Loucy (cell line): Measurements from ENCODE around the gene DDX55.

Experiments
- H2AFZ ChIP-seq: fragments of 200-600 bp; sonication (generic); 2 replicates; pipeline ENCODE4 v1.6.0; 2016; ENCODE audit warnings: antibody characterized with exemption, mild to moderate bottlenecking, low read length, moderate library complexity
- H3F3A ChIP-seq: fragments of 200-600 bp; 2 replicates; pipeline ENCODE4 v1.6.0; 2016; ENCODE audit warnings: antibody characterized with exemption, low read depth, mild to moderate bottlenecking
- H3K27me3 ChIP-seq: fragments of 200-600 bp; sonication (generic); 2 replicates; pipeline ENCODE4 v1.6.1; 2014; ENCODE audit warnings: low read length, mild to moderate bottlenecking; ENCODE audit not compliant: insufficient read depth, poor library complexity, severe bottlenecking
- H3K36me3 ChIP-seq: fragments of 200-600 bp; sonication (generic); 2 replicates; pipeline ENCODE4 v1.6.1; 2016; ENCODE audit warnings: low read length; ENCODE audit not compliant: insufficient read depth
- H3K4me1 ChIP-seq: fragments of 200-600 bp; sonication (generic); 2 replicates; pipeline ENCODE4 v1.5.1; 2014; ENCODE audit warnings: low read length, mild to moderate bottlenecking; ENCODE audit not compliant: insufficient read depth, poor library complexity, severe bottlenecking
- H3K4me2 ChIP-seq: fragments of 200-600 bp; sonication (generic); 2 replicates; pipeline ENCODE4 v1.6.0; 2014; ENCODE audit warnings: antibody characterized with exemption, low read length, low read depth, mild to moderate bottlenecking; ENCODE audit not compliant: poor library complexity, severe bottlenecking
- H3K4me3 ChIP-seq: fragments of 200-600 bp; sonication (generic); 2 replicates; pipeline ENCODE4 v1.5.1; 2014; ENCODE audit warnings: low read length, mild to moderate bottlenecking, mixed read lengths; ENCODE audit not compliant: poor library complexity, severe bottlenecking
- H3K79me2 ChIP-seq: fragments of 200-600 bp; sonication (generic); 2 replicates; pipeline ENCODE4 v1.6.1; 2014; ENCODE audit warnings: low read length; ENCODE audit not compliant: insufficient read depth
- H3K9ac ChIP-seq: fragments of 200-600 bp; sonication (generic); 2 replicates; pipeline ENCODE4 v1.6.0; 2014; ENCODE audit warnings: mild to moderate bottlenecking, low read depth, low read length, moderate library complexity; ENCODE audit not compliant: poor library complexity, severe bottlenecking
- H3K9me2 ChIP-seq: fragments of 200-600 bp; sonication (generic); replicated peaks from 2 replicates; pipeline ENCODE4 v1.6.1; 2016; ENCODE audit warnings: low read depth, low read length, mixed read lengths
- H3K9me3 ChIP-seq: fragments of 200-600 bp; sonication (generic); 2 replicates; pipeline ENCODE4 v1.6.1; 2014; ENCODE audit warnings: mild to moderate bottlenecking, antibody characterized with exemption, low read length, low read depth; ENCODE audit not compliant: insufficient read depth
- H4K20me1 ChIP-seq: fragments of 200-600 bp; sonication (generic); 2 replicates; pipeline ENCODE4 v1.6.0; 2014; ENCODE audit warnings: antibody characterized with exemption, low read length, mild to moderate bottlenecking; ENCODE audit not compliant: insufficient read depth, poor library complexity, severe bottlenecking
- CTCF ChIP-seq: fragments of 200-600 bp; sonication (generic); conservative IDR thresholded peaks from 2 replicates; pipeline ENCODE4 v1.5.1; 2014; ENCODE audit warnings: mild to moderate bottlenecking, antibody characterized with exemption, low read length
- EZH2phosphoT487 ChIP-seq: fragments of 200-600 bp; IDR thresholded peaks from 2 replicates; pipeline ENCODE4 v1.6.1; 2018; ENCODE audit warnings: antibody characterized with exemption, mild to moderate bottlenecking, moderate library complexity, borderline replicate concordance

Gene DDX55

DNA sequence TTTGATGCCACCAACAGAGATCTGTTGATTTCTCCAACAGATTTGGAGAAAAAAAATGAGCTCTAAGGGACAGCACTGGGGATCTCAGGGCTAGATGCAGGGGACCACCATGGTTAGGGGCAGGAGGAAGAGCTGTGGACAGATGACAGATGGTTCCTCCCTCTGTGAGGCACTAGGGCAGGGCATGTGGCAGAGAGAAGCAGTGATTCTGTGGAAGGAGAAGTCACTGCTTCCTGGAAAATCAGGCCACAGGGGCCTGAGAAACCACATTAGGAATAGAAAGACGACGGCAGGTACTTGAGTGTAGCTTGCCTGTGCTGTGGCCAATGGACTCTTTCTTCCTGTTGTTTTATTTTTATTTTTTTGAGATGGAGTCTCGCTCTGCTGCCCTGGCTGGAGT, 42.4 kb upstream of the DDX55 start:
- Histone ChIP-seq H3K4me2 (no peak overlapping the region), H3K27me3 (no peaks in the 10 kb centered on the region), H4K20me1 (no peaks in the 10 kb centered on the region), H3F3A (no peaks in the 10 kb centered on the region), H3K9me2 (no peaks in the 10 kb centered on the region), H2AFZ (no peak overlapping the region), H3K4me1 (no peaks in the 10 kb centered on the region), H3K9me3 (no peaks in the 10 kb centered on the region), H3K36me3 (no peaks in the 10 kb centered on the region), H3K9ac (no peak overlapping the region), H3K4me3 (no peak overlapping the region), H3K79me2 (no peaks in the 10 kb centered on the region)
- TF ChIP-seq CTCF: no peak
- TF ChIP-seq EZH2phosphoT487: no peak

DNA sequence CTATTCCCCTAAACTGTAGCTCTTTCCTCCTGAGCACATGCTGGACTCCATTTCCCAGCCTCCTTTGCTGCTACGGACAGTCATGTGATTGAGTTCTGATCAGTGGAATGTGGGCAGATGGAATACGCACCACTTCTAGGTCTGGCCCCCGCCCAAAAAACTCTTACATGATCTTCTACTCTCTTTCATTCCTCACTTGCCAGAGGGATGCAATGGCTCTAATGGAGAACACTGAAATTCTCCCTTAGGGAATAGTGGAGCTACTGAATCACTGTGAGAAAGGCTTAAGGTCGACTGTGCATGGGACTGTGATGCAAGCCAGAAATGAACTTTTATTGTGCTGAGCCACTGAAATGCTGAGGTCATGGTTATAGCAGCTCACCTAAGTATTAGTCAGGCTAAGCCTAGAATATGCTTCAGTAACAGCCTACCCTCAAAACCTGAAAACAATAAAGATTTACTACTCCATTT, 30.5 kb upstream of the DDX55 start:
- Histone ChIP-seq H3K36me3 (no peaks in the 10 kb centered on the region), H3K27me3 (no peaks in the 10 kb centered on the region), H3F3A (no peaks in the 10 kb centered on the region), H3K9me3 (no peaks in the 10 kb centered on the region), H3K4me3 (no peak overlapping the region), H2AFZ (no peak overlapping the region), H3K4me2 (no peak overlapping the region), H3K9me2 (no peaks in the 10 kb centered on the region), H3K9ac (no peak overlapping the region), H3K79me2 (no peaks in the 10 kb centered on the region), H3K4me1 (peaks cover 17% of the 10 kb centered on the region), H4K20me1 (no peaks in the 10 kb centered on the region)
- no peak for TF ChIP-seq EZH2phosphoT487

- peaks cover 17% of the 10 kb centered on the region for H3K4me1 ChIP-seq
- H4K20me1 ChIP-seq: no peaks in the 10 kb centered on the region
- H3K36me3 ChIP-seq: no peaks in the 10 kb centered on the region
- H2AFZ ChIP-seq: no peak overlapping the region
- H3K79me2 ChIP-seq: no peaks in the 10 kb centered on the region
- H3F3A ChIP-seq: no peaks in the 10 kb centered on the region
- TF ChIP-seq CTCF: no peak
- TF ChIP-seq EZH2phosphoT487: no peak
- H3K9ac ChIP-seq: no peak overlapping the region
- no peaks in the 10 kb centered on the region for H3K9me2 ChIP-seq
- no peak overlapping the region for H3K4me3 ChIP-seq
- H3K27me3 ChIP-seq: no peaks in the 10 kb centered on the region
- H3K9me3 ChIP-seq: no peaks in the 10 kb centered on the region
- no peak overlapping the region for H3K4me2 ChIP-seq
Measured at GRCh38 chr12:123572391-123572790, 29.5 kb upstream of the DDX55 start.

DNA sequence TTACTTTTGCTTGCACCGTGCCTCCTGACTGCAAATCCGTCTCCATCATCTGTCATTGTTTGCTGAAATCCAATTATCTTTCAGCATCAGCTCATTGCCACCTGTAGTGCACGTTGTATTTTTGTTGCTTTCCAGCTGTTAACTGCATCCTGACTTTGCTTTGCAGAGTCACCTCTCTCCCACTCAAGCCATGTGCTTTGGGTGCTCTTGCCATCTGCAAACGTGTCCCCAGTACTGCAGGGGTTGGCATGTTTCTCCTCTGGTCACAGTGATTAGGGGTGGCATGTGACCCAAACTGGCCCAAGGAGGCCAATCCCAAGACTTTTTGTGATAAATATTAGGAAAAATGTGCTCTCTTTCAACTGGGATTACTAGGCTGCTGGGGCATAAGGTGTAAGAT, 28.0 kb upstream of the DDX55 start:
- H3K9ac ChIP-seq: no peak overlapping the region
- H4K20me1 ChIP-seq: no peaks in the 10 kb centered on the region
- H3K4me2 ChIP-seq: no peak overlapping the region
- no peaks in the 10 kb centered on the region for H3K36me3 ChIP-seq
- H3K27me3 ChIP-seq: no peaks in the 10 kb centered on the region
- H3K9me3 ChIP-seq: no peaks in the 10 kb centered on the region
- no peak overlapping the region for H2AFZ ChIP-seq
- TF ChIP-seq CTCF (no peak), EZH2phosphoT487 (no peak)
- H3K4me3 ChIP-seq: no peak overlapping the region
- peaks cover 17% of the 10 kb centered on the region for H3K4me1 ChIP-seq
- no peaks in the 10 kb centered on the region for H3K79me2 ChIP-seq
- no peaks in the 10 kb centered on the region for H3K9me2 ChIP-seq
- no peaks in the 10 kb centered on the region for H3F3A ChIP-seq
